Thymus (tissue), 11 donors: ENCODE measurements around the gene REPS1. TPM values are rescaled to one million over a fixed set of nuclear protein-coding genes. Genes with fewer than 3 reads are reported as not detected.

Source experiments
- DNase-seq, 9 donors: peaks; one replicate each; pipeline ENCODE4 v3.0.0-alpha.2; 2013; ENCODE audit warnings: low spot score in 9 of 9, low read depth in 6 of 9, missing footprints in 1 of 9
- H3K27ac ChIP-seq, 2 donors: one replicate each; pipeline ENCODE4 v1.5.1; 2013; ENCODE audit warnings: control low read depth in 1 of 2, low read depth in 1 of 2, low read length in 1 of 2, mild to moderate bottlenecking in 1 of 2, moderate library complexity in 1 of 2
- H3K27me3 ChIP-seq, 2 donors: one replicate each; pipeline ENCODE4 v1.5.1; 2013; ENCODE audit warnings: low read length in 1 of 2; ENCODE audit not compliant: control insufficient read depth in 2 of 2, insufficient read depth in 1 of 2
- H3K36me3 ChIP-seq, 2 donors: one replicate each; pipeline ENCODE4 v1.5.1; 2013; ENCODE audit warnings: low read length in 1 of 2, mild to moderate bottlenecking in 1 of 2, moderate library complexity in 1 of 2; ENCODE audit not compliant: control insufficient read depth in 2 of 2, insufficient read depth in 2 of 2
- H3K4me1 ChIP-seq, 2 donors: one replicate each; pipeline ENCODE4 v1.5.1; 2013; ENCODE audit warnings: low read length in 2 of 2; ENCODE audit not compliant: control insufficient read depth in 2 of 2, insufficient read depth in 2 of 2
- H3K4me3 ChIP-seq, 2 donors: one replicate each; pipeline ENCODE4 v1.5.1; 2013; ENCODE audit warnings: low read length in 2 of 2, control low read depth in 1 of 2, mild to moderate bottlenecking in 1 of 2
- H3K9me3 ChIP-seq, 2 donors: one replicate each; pipeline ENCODE4 v1.5.1; 2013; ENCODE audit warnings: low read length in 1 of 2, mild to moderate bottlenecking in 1 of 2; ENCODE audit not compliant: control insufficient read depth in 2 of 2, insufficient read depth in 1 of 2
- WGBS: extraction: QIAGEN DNeasy Blood & Tissue Kit; methylation state at CpG from one replicate; pipeline ENCODE4 v1.1.7; 2013; 5-methylcytosine and 5-hydroxymethylcytosine counted together
- polyA plus RNA-seq: library from polyadenylated mRNA; stranded (reverse); fragments of 200-250 nt; gene quantifications from one replicate; pipeline ENCODE4 v1.2.3, GENCODE V29; 2013
- total RNA-seq: library from RNA; stranded (reverse); fragments of 120-200 nt; gene quantifications from one replicate; pipeline ENCODE4 v1.2.4, GENCODE V29; 2013
- donor health status: healthy.

REPS1 gene
- total and polyA plus RNA-seq, 2 donors = 37.8 to 66.5 TPM

DNA sequence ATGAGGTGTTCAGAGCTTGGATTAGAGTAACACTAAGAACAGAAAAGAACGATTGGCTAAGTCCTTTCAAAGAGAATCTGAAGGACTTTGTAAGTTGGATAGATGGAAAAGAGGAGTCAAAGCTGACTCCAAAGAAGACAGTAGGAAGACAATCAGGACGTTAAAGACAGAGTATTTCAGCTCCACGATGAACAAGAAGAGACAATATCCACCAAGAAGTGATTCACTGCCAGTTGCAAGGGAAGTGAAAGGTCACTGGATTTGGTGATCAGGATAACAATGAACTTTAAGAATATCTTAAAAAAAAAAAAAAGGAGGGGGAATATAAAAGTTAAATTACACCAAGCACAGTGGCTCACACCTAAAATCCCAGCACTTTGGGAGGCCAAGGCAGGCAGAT, 17.9 kb downstream of the REPS1 start:
- no peaks in the 10 kb centered on the region for H3K9me3 ChIP-seq
- H3K36me3 ChIP-seq = no peaks in the 10 kb centered on the region
- DNase-seq = no peak
- no peak overlapping the region for H3K4me3 ChIP-seq
- no peaks in the 10 kb centered on the region for H3K27me3 ChIP-seq
- H3K4me1 ChIP-seq = peaks cover 0 to 4% of the 10 kb centered on the region in 2 donors
- no peak overlapping the region for H3K27ac ChIP-seq
- WGBS = 98% methylated on average over 3 of the region's 3 CpGs

DNA sequence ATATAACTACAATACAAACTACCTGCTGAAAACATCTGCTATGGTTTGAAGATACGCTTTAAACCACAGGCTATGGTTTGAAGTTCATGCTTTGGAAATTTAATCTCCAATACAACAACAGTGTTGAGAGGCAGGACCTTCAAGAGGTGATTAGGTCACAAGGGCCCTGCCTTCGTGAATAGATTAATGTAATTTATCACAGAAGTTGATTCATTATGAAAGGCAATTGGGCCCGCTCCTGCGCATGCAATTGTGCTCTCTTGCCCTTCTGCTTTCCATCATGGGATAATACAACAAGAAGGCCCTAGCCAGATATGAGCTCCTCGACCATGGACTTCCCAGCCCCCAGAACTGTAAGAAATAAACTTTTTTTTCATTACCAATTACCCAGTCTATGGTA, 21.2 kb downstream of the REPS1 start:
- H3K27me3 ChIP-seq = no peaks in the 10 kb centered on the region
- H3K4me1 ChIP-seq = peaks cover 0 to 4% of the 10 kb centered on the region in 2 donors
- no peak overlapping the region for H3K4me3 ChIP-seq
- no peak for DNase-seq
- WGBS = 93% methylated on average over 5 of the region's 5 CpGs
- H3K27ac ChIP-seq = no peak overlapping the region
- H3K36me3 ChIP-seq = no peaks in the 10 kb centered on the region
- no peaks in the 10 kb centered on the region for H3K9me3 ChIP-seq

DNA sequence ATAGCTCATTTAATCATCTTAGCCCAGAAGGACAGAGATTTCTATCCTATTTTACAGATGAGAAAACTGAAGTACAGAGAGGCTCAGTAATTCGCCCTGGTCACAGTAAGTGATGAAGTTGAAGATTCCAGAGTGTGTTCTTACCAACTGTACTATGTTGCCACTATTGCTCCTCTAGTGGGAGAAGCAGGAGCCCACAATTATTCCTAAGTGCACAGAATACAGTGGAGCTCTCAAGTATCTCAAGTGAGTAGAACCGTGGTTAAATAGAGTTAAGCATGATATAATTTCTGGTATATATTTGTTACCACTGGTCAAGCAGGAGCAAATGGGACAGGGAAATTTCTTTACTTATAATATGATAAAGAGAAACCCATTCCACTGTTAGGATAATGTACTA, 22.1 kb downstream of the REPS1 start:
- Histone ChIP-seq H3K4me1 (peaks cover 0 to 4% of the 10 kb centered on the region in 2 donors), H3K9me3 (no peaks in the 10 kb centered on the region), H3K4me3 (no peak overlapping the region), H3K36me3 (no peaks in the 10 kb centered on the region), H3K27me3 (no peaks in the 10 kb centered on the region), H3K27ac (no peak overlapping the region)
- 96% methylated on average over 2 of the region's 2 CpGs for WGBS
- DNase-seq = no peak

DNA sequence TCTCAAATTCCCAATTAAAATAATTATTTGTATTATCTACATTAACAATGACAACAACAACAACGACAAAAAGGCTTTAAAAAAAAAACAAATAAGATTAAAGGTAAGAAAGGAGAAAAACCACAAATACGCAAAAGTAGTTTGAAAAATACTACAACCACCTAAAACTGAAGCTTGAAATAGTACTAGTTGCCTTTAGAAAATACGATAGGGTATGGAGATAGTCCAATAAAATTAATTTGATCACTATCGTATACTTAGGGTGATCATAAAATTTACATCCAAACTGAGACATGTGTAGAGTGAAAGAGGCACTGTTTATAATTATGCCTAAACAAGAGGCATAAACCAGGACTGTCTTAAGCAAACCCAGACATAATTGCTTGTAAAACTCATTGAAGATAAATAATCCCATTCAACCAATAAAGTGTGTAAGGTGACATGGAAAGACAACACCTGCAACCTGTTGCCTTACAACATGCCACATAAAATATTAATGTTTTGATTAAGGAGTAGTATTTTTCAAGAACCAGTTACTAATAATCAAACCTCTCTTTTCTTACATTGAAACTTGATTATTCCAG, 22.7 kb downstream of the REPS1 start:
- Histone ChIP-seq H3K36me3 (no peaks in the 10 kb centered on the region), H3K27me3 (no peaks in the 10 kb centered on the region), H3K4me3 (no peak overlapping the region), H3K27ac (no peak overlapping the region), H3K9me3 (no peaks in the 10 kb centered on the region), H3K4me1 (peaks cover 0 to 4% of the 10 kb centered on the region in 2 donors)
- WGBS = 98% methylated on average over 4 of the region's 4 CpGs
- no peak for DNase-seq

DNA sequence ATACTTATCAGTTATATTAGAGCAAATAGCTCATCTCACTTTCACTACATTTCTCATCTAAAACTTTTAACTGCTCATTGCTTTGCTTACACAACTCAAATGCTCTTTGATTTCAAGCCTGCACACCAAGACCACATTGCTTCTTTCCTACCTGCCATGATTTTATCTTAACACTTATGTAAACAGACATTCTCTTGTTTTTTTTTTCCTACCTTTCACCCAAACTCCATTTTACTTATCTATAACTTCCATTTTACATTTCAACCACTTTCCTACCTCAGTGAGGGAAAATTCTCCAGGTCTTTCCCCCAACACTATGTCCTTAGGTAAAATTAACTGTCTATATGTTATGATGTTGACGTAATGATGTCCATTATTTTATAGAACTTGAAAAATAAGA, 24.0 kb downstream of the REPS1 start:
- no peak overlapping the region for H3K4me3 ChIP-seq
- peaks cover 0 to 4% of the 10 kb centered on the region in 2 donors for H3K4me1 ChIP-seq

DNA sequence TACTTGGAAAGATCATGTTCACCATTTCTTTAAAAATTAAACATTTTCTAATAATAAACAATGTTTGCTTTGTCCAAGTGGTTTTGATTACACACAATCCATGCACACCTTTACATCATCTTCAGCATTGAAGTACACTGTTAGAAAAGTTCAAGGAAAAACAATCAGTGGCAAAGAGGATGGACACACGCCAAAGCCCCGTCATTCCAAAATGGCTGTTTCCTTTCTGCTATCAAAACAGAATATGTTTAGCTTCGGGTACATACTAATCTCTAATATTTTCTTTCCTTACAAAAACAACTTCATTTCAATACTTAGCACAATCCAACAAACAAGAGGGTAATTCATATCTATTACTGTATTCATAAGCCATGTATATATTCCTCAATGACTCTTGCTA, 24.5 kb downstream of the REPS1 start:
- DNase-seq = no peak
- H3K27me3 ChIP-seq = no peaks in the 10 kb centered on the region
- H3K4me1 ChIP-seq = peaks cover 0 to 7% of the 10 kb centered on the region in 2 donors
- no peak overlapping the region for H3K27ac ChIP-seq
- no peaks in the 10 kb centered on the region for H3K36me3 ChIP-seq
- H3K9me3 ChIP-seq = no peaks in the 10 kb centered on the region
- 81% methylated on average over 3 of the region's 3 CpGs for WGBS
- no peak overlapping the region for H3K4me3 ChIP-seq

More for the DNA sequence above, 24.0 kb downstream of the REPS1 start:
- no peak for DNase-seq
- Histone ChIP-seq H3K27ac (no peak overlapping the region), H3K27me3 (no peaks in the 10 kb centered on the region), H3K36me3 (no peaks in the 10 kb centered on the region), H3K9me3 (no peaks in the 10 kb centered on the region)
- whole genome bisulfite sequencing = 98% methylated on average over 1 of the region's 1 CpG

DNA sequence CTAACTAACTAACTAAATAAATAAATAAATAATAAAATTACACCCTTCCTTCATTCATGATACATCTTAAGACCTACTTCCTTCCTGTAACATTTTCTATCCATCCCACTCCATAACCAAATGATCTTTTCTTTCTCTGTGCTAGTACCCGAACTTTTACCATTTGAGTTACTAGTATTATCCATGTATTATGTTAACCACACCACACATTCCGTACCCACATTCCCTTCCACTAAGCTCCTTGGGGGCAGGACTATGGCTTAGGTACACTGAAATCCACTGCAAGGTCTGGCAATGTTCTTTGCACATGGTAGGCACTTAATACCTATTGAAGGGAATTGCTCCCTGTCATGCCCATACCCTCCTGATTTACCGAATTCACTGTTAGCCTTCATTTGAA, 24.9 kb downstream of the REPS1 start:
- WGBS = 100% methylated on average over 3 of the region's 3 CpGs
- H3K27me3 ChIP-seq = no peaks in the 10 kb centered on the region
- H3K9me3 ChIP-seq = no peaks in the 10 kb centered on the region
- no peaks in the 10 kb centered on the region for H3K36me3 ChIP-seq
- H3K4me3 ChIP-seq = no peak overlapping the region
- no peak overlapping the region for H3K27ac ChIP-seq
- peaks cover 0 to 7% of the 10 kb centered on the region in 2 donors for H3K4me1 ChIP-seq
- no peak for DNase-seq

DNA sequence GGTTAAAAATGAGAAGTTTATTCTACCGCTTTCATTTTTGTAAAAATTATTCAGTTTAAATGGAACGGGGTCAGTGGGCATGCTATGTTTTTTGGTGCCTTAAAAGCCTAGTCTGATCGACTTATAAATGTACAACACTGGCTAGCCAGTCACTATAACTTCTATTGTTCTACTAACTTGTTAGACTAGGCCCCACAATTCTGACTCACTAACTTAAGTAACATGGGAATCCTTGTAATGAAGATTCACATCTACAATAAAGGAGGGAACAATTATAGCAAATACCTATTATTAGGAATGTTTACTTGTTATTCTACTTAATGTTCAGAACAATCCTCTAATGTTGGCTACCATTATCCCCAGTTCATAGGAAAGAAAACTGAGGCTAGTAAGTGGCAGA, 28.5 kb downstream of the REPS1 start:
- WGBS = 96% methylated on average over 3 of the region's 3 CpGs
- no peak overlapping the region for H3K27ac ChIP-seq
- no peak for DNase-seq
- no peaks in the 10 kb centered on the region for H3K27me3 ChIP-seq
- H3K4me3 ChIP-seq = no peak overlapping the region
- H3K36me3 ChIP-seq = no peaks in the 10 kb centered on the region
- H3K9me3 ChIP-seq = no peaks in the 10 kb centered on the region
- peaks cover 0 to 13% of the 10 kb centered on the region in 2 donors for H3K4me1 ChIP-seq

DNA sequence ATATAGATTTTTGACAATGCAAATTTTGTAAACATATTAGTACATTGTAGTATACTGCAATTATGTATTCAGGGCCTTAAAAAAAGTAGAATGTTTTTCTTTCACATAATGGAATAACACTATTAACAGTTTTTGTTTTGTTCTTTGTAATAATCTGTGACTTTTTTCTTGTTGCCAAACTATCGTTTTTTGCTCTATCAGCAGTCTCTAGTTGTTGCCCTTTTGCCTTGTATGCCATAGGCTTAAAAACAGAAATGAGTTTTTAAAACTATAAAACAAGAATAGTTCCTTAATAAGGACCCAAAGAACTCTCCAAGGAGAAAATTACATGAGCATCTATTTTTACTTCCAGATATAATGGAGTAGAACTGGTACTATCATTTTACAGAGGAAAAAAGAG, 29.5 kb downstream of the REPS1 start:
- no peaks in the 10 kb centered on the region for H3K9me3 ChIP-seq
- WGBS = 95% methylated on average over 1 of the region's 1 CpG
- no peaks in the 10 kb centered on the region for H3K27me3 ChIP-seq
- H3K4me1 ChIP-seq = peaks cover 0 to 13% of the 10 kb centered on the region in 2 donors
- no peak overlapping the region for H3K4me3 ChIP-seq
- H3K27ac ChIP-seq = peak overlapping the region in 1 of 2 donors; percentile 23
- no peaks in the 10 kb centered on the region for H3K36me3 ChIP-seq
- DNase-seq = no peak
